HepG2 (cell line): Measurements from ENCODE around the gene RNF222. TPM values are rescaled to one million over a fixed set of nuclear protein-coding genes. Genes with fewer than 3 reads are reported as not detected.

Experiments used
- LCORL ChIP-seq, 2 experiments: fragments of 450-650 bp in 1 of 2; sonication (generic) in 1 of 2; formaldehyde crosslinking in 1 of 2; IDR thresholded peaks; 2 replicates each; pipeline versions ENCODE4 v1.5.0 to v1.6.1; 2017 to 2020; ENCODE audit warnings: antibody characterized with exemption in 1 of 2, missing genetic modification reagents in 1 of 2
- MXI1 ChIP-seq: IDR thresholded peaks from 3 replicates; pipeline ENCODE4 v1.6.1; 2012; ENCODE audit warnings: low read depth, low read length, inconsistent platforms, borderline replicate concordance
- PAXIP1 ChIP-seq: sonication (generic); formaldehyde crosslinking; conservative IDR thresholded peaks from 2 replicates; pipeline ENCODE4 v1.4.0; 2020; ENCODE audit warnings: mild to moderate bottlenecking, missing genetic modification reagents, moderate library complexity
- RERE ChIP-seq: IDR thresholded peaks from 2 replicates; pipeline ENCODE4 v1.6.1; 2016; ENCODE audit warnings: low read depth, missing genetic modification reagents, missing compliant biosample characterization
- SOX13 ChIP-seq, 3 experiments: fragments of 450-650 bp in 1 of 3; sonication (generic) in 1 of 3; formaldehyde crosslinking in 1 of 3; IDR thresholded peaks in 2 of 3; conservative IDR thresholded peaks in 1 of 3; 2 replicates each; pipeline versions ENCODE4 v1.5.0 to v1.6.1; 2016 to 2020; ENCODE audit warnings: antibody characterized with exemption in 1 of 3, mild to moderate bottlenecking in 1 of 3, missing compliant biosample characterization in 1 of 3, missing genetic modification reagents in 1 of 3, moderate library complexity in 1 of 3
- ZNF10 ChIP-seq: sonication (generic); formaldehyde crosslinking; IDR thresholded peaks from 2 replicates; pipeline ENCODE4 v1.4.0; 2020; ENCODE audit warnings: mild to moderate bottlenecking, low read depth, missing genetic modification reagents, borderline replicate concordance
- ZNF670 ChIP-seq: sonication (generic); formaldehyde crosslinking; IDR thresholded peaks from 2 replicates; pipeline ENCODE4 v1.8.0; 2022; ENCODE audit warnings: mild to moderate bottlenecking, missing genetic modification reagents, borderline replicate concordance
- ZNF709 ChIP-seq: sonication (generic); formaldehyde crosslinking; IDR thresholded peaks from 2 replicates; pipeline ENCODE4 v1.5.0; 2020; ENCODE audit warnings: mild to moderate bottlenecking, missing genetic modification reagents
- ZNF780A ChIP-seq: sonication (generic); formaldehyde crosslinking; IDR thresholded peaks from 2 replicates; pipeline ENCODE4 v1.8.0; 2022; ENCODE audit warnings: mild to moderate bottlenecking, missing genetic modification reagents, moderate library complexity
- polyA plus RNA-seq, 8 experiments: library from polyadenylated mRNA; depleted of rRNA in 3 of 8; stranded (reverse) in 7 of 8; unstranded in 1 of 8; fragments of >200 nt; fragmentation: Illumina TruSeq in 4 of 8; extraction: Trizol in 4 of 8; gene quantifications; 2 replicates each; pipeline versions ENCODE4 v1.2.1 to v1.2.3, GENCODE V29; 2011 to 2016; ENCODE audit warnings: low read depth in 4 of 8, missing spikeins in 1 of 8, mixed read lengths in 1 of 8; ENCODE audit not compliant: insufficient read depth in 1 of 8
- total RNA-seq, 5 experiments: library from RNA; depleted of rRNA; stranded (reverse); fragments of >200 nt; fragmentation: Illumina TruSeq; extraction: Trizol; gene quantifications; 2 replicates each; pipeline ENCODE4 v1.2.3, GENCODE V29; 2016; ENCODE audit warnings: low read depth in 1 of 5
- TF ChIP-seq, protein P1 (sequence below): sonication (generic); formaldehyde crosslinking; IDR thresholded peaks from 2 replicates; pipeline ENCODE4 v1.4.0; 2020; ENCODE audit warnings: missing genetic modification reagents, mild to moderate bottlenecking, borderline replicate concordance

RNF222 gene
- total and polyA plus RNA-seq, 2 of the 13 experiments (the other 11 are each of a cell fraction or from before 2014, with no cell fraction given) = not detected

GRCh38 chr17:8435245-8436168 lies 37.9 kb upstream of the RNF222 start, which contains the start of gene NDEL1 (continued):
- TF ChIP-seq, protein P1, sequence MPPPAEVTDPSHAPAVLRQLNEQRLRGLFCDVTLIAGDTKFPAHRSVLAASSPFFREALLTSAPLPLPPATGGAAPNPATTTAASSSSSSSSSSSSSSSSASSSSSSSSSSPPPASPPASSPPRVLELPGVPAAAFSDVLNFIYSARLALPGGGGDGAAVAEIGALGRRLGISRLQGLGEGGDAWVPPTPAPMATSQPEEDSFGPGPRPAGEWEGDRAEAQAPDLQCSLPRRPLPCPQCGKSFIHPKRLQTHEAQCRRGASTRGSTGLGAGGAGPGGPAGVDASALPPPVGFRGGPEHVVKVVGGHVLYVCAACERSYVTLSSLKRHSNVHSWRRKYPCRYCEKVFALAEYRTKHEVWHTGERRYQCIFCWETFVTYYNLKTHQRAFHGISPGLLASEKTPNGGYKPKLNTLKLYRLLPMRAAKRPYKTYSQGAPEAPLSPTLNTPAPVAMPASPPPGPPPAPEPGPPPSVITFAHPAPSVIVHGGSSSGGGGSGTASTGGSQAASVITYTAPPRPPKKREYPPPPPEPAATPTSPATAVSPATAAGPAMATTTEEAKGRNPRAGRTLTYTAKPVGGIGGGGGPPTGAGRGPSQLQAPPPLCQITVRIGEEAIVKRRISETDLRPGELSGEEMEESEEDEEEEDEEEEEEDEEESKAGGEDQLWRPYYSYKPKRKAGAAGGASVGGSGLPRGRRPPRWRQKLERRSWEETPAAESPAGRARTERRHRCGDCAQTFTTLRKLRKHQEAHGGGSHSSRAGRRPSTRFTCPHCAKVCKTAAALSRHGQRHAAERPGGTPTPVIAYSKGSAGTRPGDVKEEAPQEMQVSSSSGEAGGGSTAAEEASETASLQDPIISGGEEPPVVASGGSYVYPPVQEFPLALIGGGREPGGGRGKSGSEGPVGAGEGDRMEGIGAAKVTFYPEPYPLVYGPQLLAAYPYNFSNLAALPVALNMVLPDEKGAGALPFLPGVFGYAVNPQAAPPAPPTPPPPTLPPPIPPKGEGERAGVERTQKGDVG (CRISPR knock-in tag) = 0 out of 2 replicates have a peak, but pooled peaks have one; percentile 40
- TF ChIP-seq LCORL (IDR thresholded peaks at IDR 0.05) (no peak), LCORL (CRISPR knock-in tag; IDR thresholded peaks at IDR 0.05) (peak; percentile 63; the same call in 1 of the 2 replicates), MXI1 (peak; percentile 89; the same call in 2 of the 3 replicates), ZNF10 (CRISPR knock-in tag) (no peak), ZNF780A (CRISPR knock-in tag) (0 out of 2 replicates have a peak, but pooled peaks have one; percentile 45), PAXIP1 (0 out of 2 replicates have a peak, but pooled peaks have one; percentile 17), ZNF709 (CRISPR knock-in tag) (0 out of 2 replicates have a peak, but pooled peaks have one; percentile 35), ZNF670 (0 out of 2 replicates have a peak, but pooled peaks have one; percentile 43), RERE (CRISPR knock-in tag) (no peak), SOX13 (IDR thresholded peaks at IDR 0.05) (0 out of 2 replicates have a peak, but pooled peaks have one; percentile 19), SOX13 (CRISPR knock-in tag; conservative IDR thresholded peaks at IDR 0.05 in 1 of 2, IDR thresholded peaks at IDR 0.05 in 1 of 2) (peak in 1 of 2 experiments; percentile 5; a peak in 1 of 4 replicates)
